Lower leg skin (tissue), 4 donors: ENCODE measurements around the gene DNAJC22. TPM values are rescaled to one million over a fixed set of nuclear protein-coding genes. Genes with fewer than 3 reads are reported as not detected.

ENCODE experiments used
- DNase-seq, 2 donors: peaks; one replicate each; pipeline ENCODE4 v3.0.0-alpha.2; 2019; ENCODE audit warnings: low spot score in 2 of 2
- H3K4me3 ChIP-seq: fragments of 200-600 bp; sonication (generic); 2 replicates; pipeline ENCODE4 v1.5.1; 2017; ENCODE audit warnings: mild to moderate bottlenecking, low read depth; ENCODE audit not compliant: poor library complexity, severe bottlenecking
- CTCF ChIP-seq, 3 donors: fragments of 450-650 bp; IDR thresholded peaks; one replicate each; pipeline ENCODE4 v1.5.1; 2016; ENCODE audit warnings: antibody characterized with exemption in 3 of 3, mild to moderate bottlenecking in 3 of 3, moderate library complexity in 2 of 3
- POLR2A ChIP-seq, 2 donors: fragments of 450-650 bp; IDR thresholded peaks; one replicate each; pipeline ENCODE4 v1.6.1; 2016 to 2017; ENCODE audit warnings: antibody characterized with exemption in 2 of 2, mild to moderate bottlenecking in 1 of 2, moderate library complexity in 1 of 2
- WGBS, 2 donors: methylation state at CpG; one replicate each; pipeline ENCODE4 v1.1.5; 2018; 5-methylcytosine and 5-hydroxymethylcytosine counted together
- intact Hi-C: fragments of 100-400 bp; cut with DNase I; formaldehyde crosslinking; loops from one replicate; pipeline ENCODE4 v1.15.0; 2023; ENCODE audit warnings: low total_unique reads
- total RNA-seq, 4 donors: library from RNA; depleted of rRNA; stranded (reverse); fragments of >200 nt; gene quantifications; one replicate each; pipeline ENCODE4 v1.1.0, GENCODE V29; 2016

Gene DNAJC22
- total RNA-seq: under 1 TPM; 0.21 to 0.52 (median 0.35) TPM

GRCh38 chr12:49346659-49347310 lies at the start of gene DNAJC22:
DNAJC22 (plus strand) TSS chr12:49346888; CDS start chr12:49348873, 1,985 bp downstream.
- intact Hi-C loops: no loop called here
- DNase-seq: peak in 1 of 2 donors; percentile 87
- TF ChIP-seq CTCF (IDR thresholded peaks at IDR 0.05): no peak
- no peak for TF ChIP-seq POLR2A (IDR thresholded peaks at IDR 0.05)
- WGBS, 2 donors: 1 to 2% methylated on average over 43 to 45 of the region's 47 CpGs
- peak within 1 kb of the TSS; percentile 4 for H3K4me3 ChIP-seq

DNA sequence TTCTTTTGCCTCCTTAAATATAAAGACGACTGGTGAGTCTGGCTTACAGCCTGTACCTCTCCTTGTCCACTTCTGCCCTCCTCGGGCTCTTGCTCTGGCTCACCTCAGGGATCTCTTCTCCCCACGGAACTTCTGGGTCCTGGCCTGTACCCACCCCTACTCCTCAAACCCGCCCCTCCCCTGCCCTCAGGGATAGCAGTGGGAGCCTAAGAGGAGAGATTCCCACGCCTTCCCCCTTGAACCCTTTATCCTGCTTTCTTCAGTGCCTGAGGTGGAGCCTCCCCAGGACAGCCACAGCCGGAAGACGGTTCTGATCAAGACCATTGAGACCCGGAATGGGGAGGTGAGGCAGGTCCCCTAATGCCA lies 49.0 kb upstream of the DNAJC22 start:
- intact Hi-C loops: no loop called here
- DNase-seq: no peak
- no peak overlapping the region for H3K4me3 ChIP-seq
- TF ChIP-seq CTCF (IDR thresholded peaks at IDR 0.05) (no peak), POLR2A (IDR thresholded peaks at IDR 0.05) (no peak)
- 21 to 22% methylated on average over 8 of the region's 8 CpGs for WGBS, 2 donors

- 60 to 75% methylated on average over 6 of the region's 6 CpGs for WGBS, 2 donors
- DNase-seq: no peak
- TF ChIP-seq CTCF (IDR thresholded peaks at IDR 0.05): no peak
- no peak for TF ChIP-seq POLR2A (IDR thresholded peaks at IDR 0.05)
- intact Hi-C loops: no loop called here
- no peak overlapping the region for H3K4me3 ChIP-seq
Observed at GRCh38 chr12:49298160-49298559, 48.5 kb upstream of the DNAJC22 start.

GRCh38 chr12:49301760-49302159 lies 44.9 kb upstream of the DNAJC22 start:
- WGBS, 2 donors: 67 to 76% methylated on average over 4 of the region's 4 CpGs
- TF ChIP-seq CTCF (IDR thresholded peaks at IDR 0.05) (no peak), POLR2A (IDR thresholded peaks at IDR 0.05) (no peak)
- intact Hi-C loops: no loop called here
- DNase-seq: no peak
- no peak overlapping the region for H3K4me3 ChIP-seq

GRCh38 chr12:49304161-49304560 lies 42.5 kb upstream of the DNAJC22 start:
- DNase-seq: no peak

More at GRCh38 chr12:49304161-49304560, 42.5 kb upstream of the DNAJC22 start:
- WGBS, 2 donors: 51 to 66% methylated on average over 2 of the region's 2 CpGs
- no peak overlapping the region for H3K4me3 ChIP-seq
- TF ChIP-seq POLR2A (IDR thresholded peaks at IDR 0.05) (no peak), CTCF (IDR thresholded peaks at IDR 0.05) (no peak)
- intact Hi-C loops: no loop called here
